ENCODE results near the gene C2orf68. TPM values are rescaled to one million over a fixed set of nuclear protein-coding genes. Genes with fewer than 3 reads are reported as not detected.
A peak's percentile ranks its signal among the peaks of the same experiment; 100 is the strongest.

C2orf68 gene
- total and polyA plus RNA-seq, 2 of the 13 experiments (the other 11 are each of a cell fraction or from before 2014, with no cell fraction given), result 47.1 to 77.4 TPM

- TF ChIP-seq PHF21A (CRISPR knock-in tag; IDR thresholded peaks at IDR 0.05) (no peak), ZSCAN22 (CRISPR knock-in tag; IDR thresholded peaks at IDR 0.05) (0 out of 2 replicates have a peak, but pooled peaks have one; percentile 38), SIN3B (IDR thresholded peaks at IDR 0.05; ENCODE audit: low read length) (no peak), NCOA5 (CRISPR knock-in tag; IDR thresholded peaks at IDR 0.05) (no peak), MEIS1 (CRISPR knock-in tag; IDR thresholded peaks at IDR 0.05; ENCODE audit: borderline replicate concordance) (peak; percentile 86; the same call in 1 of the 2 replicates), SPEN (CRISPR knock-in tag; IDR thresholded peaks at IDR 0.05; ENCODE audit: low read depth) (peak; percentile 94), ZHX1 (CRISPR knock-in tag; IDR thresholded peaks at IDR 0.05; ENCODE audit: low read depth) (peak; percentile 91; the same call in 1 of the 2 replicates), PRPF4 (IDR thresholded peaks at IDR 0.05; ENCODE audit: low read depth, low read length, poor library complexity, severe bottlenecking) (no peak), ZNF460 (CRISPR knock-in tag; IDR thresholded peaks at IDR 0.05; ENCODE audit: borderline replicate concordance) (peak; percentile 65; the same call in 1 of the 2 replicates), ZFP1 (CRISPR knock-in tag; IDR thresholded peaks at IDR 0.05) (no peak), ZNF687 (CRISPR knock-in tag; IDR thresholded peaks at IDR 0.05) (peak; percentile 94), KLF12 (CRISPR knock-in tag; IDR thresholded peaks at IDR 0.05; ENCODE audit: borderline replicate concordance) (peak; percentile 90; the same call in 1 of the 2 replicates), ATM (IDR thresholded peaks at IDR 0.05; ENCODE audit: borderline replicate concordance) (no peak), ZNF549 (CRISPR knock-in tag; IDR thresholded peaks at IDR 0.05) (0 out of 2 replicates have a peak, but pooled peaks have one; percentile 76), ZNF430 (CRISPR knock-in tag; IDR thresholded peaks at IDR 0.05) (no peak; the same call in 1 of the 2 replicates), ZNF816 (CRISPR knock-in tag; IDR thresholded peaks at IDR 0.05; ENCODE audit: borderline replicate concordance) (no peak; the same call in 1 of the 2 replicates), MTA1 (CRISPR knock-in tag; IDR thresholded peaks at IDR 0.05; ENCODE audit: borderline replicate concordance) (peak; percentile 97; the same call in 1 of the 2 replicates), TBX3 (IDR thresholded peaks at IDR 0.05; ENCODE audit: borderline replicate concordance) (no peak), ZNF674 (CRISPR knock-in tag; IDR thresholded peaks at IDR 0.05; ENCODE audit: low read depth) (no peak), MAFG (CRISPR knock-in tag; IDR thresholded peaks at IDR 0.05) (no peak), ZNF672 (CRISPR knock-in tag; IDR thresholded peaks at IDR 0.05) (no peak), RBM22 (optimal IDR thresholded peaks at IDR 0.05; ENCODE audit: low read length) (no peak), ZNF17 (CRISPR knock-in tag; IDR thresholded peaks at IDR 0.05) (no peak)
- TF ChIP-seq, protein P1, sequence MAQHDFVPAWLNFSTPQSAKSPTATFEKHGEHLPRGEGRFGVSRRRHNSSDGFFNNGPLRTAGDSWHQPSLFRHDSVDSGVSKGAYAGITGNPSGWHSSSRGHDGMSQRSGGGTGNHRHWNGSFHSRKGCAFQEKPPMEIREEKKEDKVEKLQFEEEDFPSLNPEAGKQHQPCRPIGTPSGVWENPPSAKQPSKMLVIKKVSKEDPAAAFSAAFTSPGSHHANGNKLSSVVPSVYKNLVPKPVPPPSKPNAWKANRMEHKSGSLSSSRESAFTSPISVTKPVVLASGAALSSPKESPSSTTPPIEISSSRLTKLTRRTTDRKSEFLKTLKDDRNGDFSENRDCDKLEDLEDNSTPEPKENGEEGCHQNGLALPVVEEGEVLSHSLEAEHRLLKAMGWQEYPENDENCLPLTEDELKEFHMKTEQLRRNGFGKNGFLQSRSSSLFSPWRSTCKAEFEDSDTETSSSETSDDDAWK (CRISPR knock-in tag; IDR thresholded peaks at IDR 0.05), result no peak
These were observed 27.5 kb downstream of the C2orf68 start, which contains the start of gene VAMP5 (continued) for GRCh38 chr2:85584354-85584856.
